Nephron (organoid): ENCODE measurements around the gene TAF4.
"Not testable (repeated sequence)": the region's sequence is repeated elsewhere in the genome, so short reads cannot be mapped to it uniquely, and the experiment has no call there.

Experiments used
- H3K27ac Mint-ChIP-seq, 3 experiments: 2 replicates each; pipeline ENCODE4 v1.8.0; 2020; ENCODE audit warnings: mixed read lengths in 3 of 3, mild to moderate bottlenecking in 2 of 3, moderate library complexity in 1 of 3
- H3K27me3 Mint-ChIP-seq: 2 replicates; pipeline ENCODE4 v1.8.0; 2021; ENCODE audit warnings: low read depth, mild to moderate bottlenecking, moderate library complexity, mixed read lengths
- H3K36me3 Mint-ChIP-seq: 2 replicates; pipeline ENCODE4 v1.8.0; 2020; ENCODE audit warnings: low read depth, mixed read lengths
- H3K4me1 Mint-ChIP-seq: 2 replicates; pipeline ENCODE4 v1.8.0; 2020; ENCODE audit warnings: mixed read lengths
- H3K4me3 Mint-ChIP-seq, 3 experiments: 2 replicates each; pipeline ENCODE4 v1.8.0; 2020; ENCODE audit warnings: mild to moderate bottlenecking in 3 of 3, mixed read lengths in 3 of 3, moderate library complexity in 2 of 3
- H3K9me3 Mint-ChIP-seq: 2 replicates; pipeline ENCODE4 v1.8.0; 2020; ENCODE audit warnings: mixed read lengths
- TF ChIP-seq, protein P1 (sequence below), 3 experiments: fragments of 200-600 bp; sonication (generic); IDR thresholded peaks; one replicate each; pipeline ENCODE4 v1.5.0; 2021; ENCODE audit warnings: antibody characterized with exemption in 3 of 3; ENCODE audit not compliant: unreplicated experiment in 3 of 3

The TAF4 gene

GRCh38 chr20:61949714-61950640 lies 115.7 kb downstream of the TAF4 start:
- Mint-ChIP-seq H3K9me3 (no peaks in the 10 kb centered on the region), H3K36me3 (no peaks in the 10 kb centered on the region), H3K4me1 (no peaks in the 10 kb centered on the region), H3K4me3 (no peak overlapping the region), H3K27ac (no peak overlapping the region), H3K27me3 (peaks cover 17% of the 10 kb centered on the region)
- TF ChIP-seq, protein P1, sequence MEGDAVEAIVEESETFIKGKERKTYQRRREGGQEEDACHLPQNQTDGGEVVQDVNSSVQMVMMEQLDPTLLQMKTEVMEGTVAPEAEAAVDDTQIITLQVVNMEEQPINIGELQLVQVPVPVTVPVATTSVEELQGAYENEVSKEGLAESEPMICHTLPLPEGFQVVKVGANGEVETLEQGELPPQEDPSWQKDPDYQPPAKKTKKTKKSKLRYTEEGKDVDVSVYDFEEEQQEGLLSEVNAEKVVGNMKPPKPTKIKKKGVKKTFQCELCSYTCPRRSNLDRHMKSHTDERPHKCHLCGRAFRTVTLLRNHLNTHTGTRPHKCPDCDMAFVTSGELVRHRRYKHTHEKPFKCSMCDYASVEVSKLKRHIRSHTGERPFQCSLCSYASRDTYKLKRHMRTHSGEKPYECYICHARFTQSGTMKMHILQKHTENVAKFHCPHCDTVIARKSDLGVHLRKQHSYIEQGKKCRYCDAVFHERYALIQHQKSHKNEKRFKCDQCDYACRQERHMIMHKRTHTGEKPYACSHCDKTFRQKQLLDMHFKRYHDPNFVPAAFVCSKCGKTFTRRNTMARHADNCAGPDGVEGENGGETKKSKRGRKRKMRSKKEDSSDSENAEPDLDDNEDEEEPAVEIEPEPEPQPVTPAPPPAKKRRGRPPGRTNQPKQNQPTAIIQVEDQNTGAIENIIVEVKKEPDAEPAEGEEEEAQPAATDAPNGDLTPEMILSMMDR (IDR thresholded peaks at IDR 0.05; ENCODE audit: unreplicated experiment in 3 of 3): no peak

DNA sequence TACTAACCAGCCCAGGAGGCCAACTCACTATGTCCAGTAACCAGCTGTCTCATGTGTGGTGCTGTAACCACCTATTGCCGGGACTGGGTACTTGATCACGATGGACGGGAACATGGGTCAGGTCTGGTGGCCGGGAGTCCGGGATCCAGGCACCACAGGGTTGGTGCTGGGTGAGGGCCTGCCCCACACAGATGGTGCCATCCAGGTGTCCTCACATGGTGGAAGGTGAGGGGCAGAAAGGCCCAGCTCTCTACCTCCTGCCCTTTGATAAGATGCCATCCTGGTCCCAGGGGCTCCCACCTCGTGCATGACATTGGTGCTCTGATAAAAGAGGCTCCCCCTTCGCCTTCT lies 116.3 kb downstream of the TAF4 start:
- Mint-ChIP-seq H3K27me3 (peaks cover 11% of the 10 kb centered on the region), H3K27ac (no peak overlapping the region), H3K4me1 (no peaks in the 10 kb centered on the region), H3K9me3 (no peaks in the 10 kb centered on the region), H3K36me3 (no peaks in the 10 kb centered on the region), H3K4me3 (no peak overlapping the region)
- TF ChIP-seq, protein P1 (IDR thresholded peaks at IDR 0.05; ENCODE audit: unreplicated experiment in 3 of 3): no peak

- Mint-ChIP-seq H3K4me3 (no peak overlapping the region), H3K27ac (no peak overlapping the region), H3K9me3 (no peaks in the 10 kb centered on the region), H3K27me3 (peaks cover 10% of the 10 kb centered on the region), H3K36me3 (no peaks in the 10 kb centered on the region), H3K4me1 (no peaks in the 10 kb centered on the region)
- TF ChIP-seq, protein P1 (IDR thresholded peaks at IDR 0.05; ENCODE audit: unreplicated experiment in 3 of 3): no peak
Measured at GRCh38 chr20:61948586-61949362, 116.9 kb downstream of the TAF4 start.

DNA sequence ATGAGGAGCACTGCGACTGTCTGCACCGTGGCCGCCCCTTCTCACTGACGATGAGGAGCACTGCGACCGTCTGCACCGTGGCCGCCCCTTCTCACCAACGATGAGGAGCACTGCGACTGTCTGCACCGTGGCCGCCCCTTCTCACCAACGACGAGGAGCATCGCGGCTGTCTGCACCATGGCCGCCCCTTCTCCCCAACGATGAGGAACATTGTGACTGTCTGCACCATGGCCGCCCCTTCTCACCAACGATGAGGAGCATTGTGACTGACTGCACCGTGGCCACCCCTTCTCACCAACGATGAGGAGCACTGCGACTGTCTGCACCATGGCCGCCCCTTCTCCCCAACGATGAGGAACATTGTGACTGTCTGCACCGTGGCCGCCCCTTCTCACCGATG lies 117.6 kb downstream of the TAF4 start:
- not testable (repeated sequence) for H3K9me3 Mint-ChIP-seq, H3K27ac Mint-ChIP-seq, H3K27me3 Mint-ChIP-seq, H3K4me3 Mint-ChIP-seq, H3K36me3 Mint-ChIP-seq, H3K4me1 Mint-ChIP-seq

DNA sequence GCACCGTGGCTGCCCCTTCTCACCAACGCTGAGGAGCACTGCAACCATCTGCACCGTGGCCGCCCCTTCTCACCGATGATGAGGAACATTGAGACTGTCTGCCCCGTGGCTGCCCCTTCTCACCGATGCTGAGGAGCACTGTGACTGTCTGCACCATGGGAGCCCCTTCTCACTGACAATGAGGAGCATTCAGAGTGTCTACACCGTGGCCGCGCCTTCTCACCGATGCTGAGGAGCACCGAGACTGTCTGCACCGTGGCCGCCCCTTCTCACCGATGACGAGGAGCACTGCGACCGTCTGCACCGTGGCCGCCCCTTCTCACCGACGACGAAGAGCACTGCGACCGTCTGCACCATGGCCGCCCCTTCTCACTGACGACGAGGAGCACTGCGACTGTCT lies 120.2 kb downstream of the TAF4 start:
- H3K4me3 Mint-ChIP-seq, H3K9me3 Mint-ChIP-seq, H3K27ac Mint-ChIP-seq, H3K4me1 Mint-ChIP-seq, H3K36me3 Mint-ChIP-seq, H3K27me3 Mint-ChIP-seq: not testable (repeated sequence)

GRCh38 chr20:61944967-61945366 lies 120.7 kb downstream of the TAF4 start:
- not testable (repeated sequence) for H3K27ac Mint-ChIP-seq, H3K36me3 Mint-ChIP-seq, H3K4me1 Mint-ChIP-seq, H3K4me3 Mint-ChIP-seq, H3K9me3 Mint-ChIP-seq, H3K27me3 Mint-ChIP-seq

DNA sequence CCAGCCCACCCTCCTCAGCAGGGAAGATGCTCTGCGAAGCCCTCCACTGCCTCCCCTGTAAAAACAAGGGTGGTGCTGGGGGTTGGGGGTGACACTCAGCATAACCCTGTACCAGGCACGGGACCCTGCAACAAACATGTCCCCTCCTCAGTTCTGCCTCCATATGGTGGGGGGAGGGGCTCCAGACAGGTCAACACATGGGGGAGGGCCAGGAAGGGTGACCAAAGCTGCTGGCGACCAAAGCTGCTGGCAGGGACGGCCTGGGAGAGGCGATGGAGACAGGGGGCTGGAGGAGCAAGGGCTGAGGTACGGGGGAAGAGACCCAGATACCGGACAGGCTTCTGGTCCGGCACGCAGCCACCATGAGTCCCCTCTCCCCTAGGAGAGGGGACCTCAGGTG lies 123.2 kb downstream of the TAF4 start:
- H3K4me1 Mint-ChIP-seq: no peaks in the 10 kb centered on the region
- H3K4me3 Mint-ChIP-seq: no peak overlapping the region
- TF ChIP-seq, protein P1 (IDR thresholded peaks at IDR 0.05; ENCODE audit: unreplicated experiment in 3 of 3): no peak
- H3K27ac Mint-ChIP-seq: no peak overlapping the region
- H3K27me3 Mint-ChIP-seq: no peaks in the 10 kb centered on the region
- H3K9me3 Mint-ChIP-seq: no peaks in the 10 kb centered on the region
- no peaks in the 10 kb centered on the region for H3K36me3 Mint-ChIP-seq
